Body of pancreas (tissue), 4 donors: ENCODE data around the gene MAML2. TPM values are rescaled to one million over a fixed set of nuclear protein-coding genes. Genes with fewer than 3 reads are reported as not detected.

ENCODE experiments used
- ATAC-seq: fragments of 150-250 bp; one replicate; pipeline ENCODE4 v1.9.1; 2016
- DNase-seq, 4 donors: peaks; one replicate each; pipeline ENCODE4 v3.0.0-alpha.2; 2019
- H3K27ac ChIP-seq, 4 donors: fragments of 200-600 bp; sonication (generic); 1 replicate in 3 of 4; 2 replicates in 1 of 4; pipeline versions ENCODE4 v1.5.1 to v1.6.1; 2016 to 2019; ENCODE audit warnings: mild to moderate bottlenecking in 1 of 4, mixed read lengths in 1 of 4, moderate library complexity in 1 of 4
- H3K27me3 ChIP-seq, 2 donors: fragments of 200-600 bp; sonication (generic); one replicate each; pipeline ENCODE4 v1.6.0; 2016; ENCODE audit warnings: mild to moderate bottlenecking in 1 of 2
- H3K36me3 ChIP-seq, 2 donors: fragments of 200-600 bp; sonication (generic); replicated peaks in 1 of 2; 2 replicates each; pipeline ENCODE4 v1.5.1; 2016; ENCODE audit warnings: low read depth in 2 of 2; ENCODE audit not compliant: insufficient read depth in 1 of 2
- H3K4me1 ChIP-seq: fragments of 200-600 bp; sonication (generic); one replicate; pipeline ENCODE4 v1.6.0; 2016
- H3K4me3 ChIP-seq, 2 donors: fragments of 200-600 bp; sonication (generic); 1 replicate in 1 of 2; 2 replicates in 1 of 2; pipeline ENCODE4 v1.5.1; 2016 to 2019
- H3K9me3 ChIP-seq, 3 donors: fragments of 200-600 bp; sonication (generic); 1 replicate in 2 of 3; 2 replicates in 1 of 3; pipeline ENCODE4 v1.5.1; 2016
- CTCF ChIP-seq, 7 experiments: fragments of 450-650 bp in 4 of 7; fragments of 200-600 bp in 3 of 7; sonication (generic) in 3 of 7; IDR thresholded peaks; one replicate each; pipeline ENCODE4 v1.5.1; 2016 to 2019; ENCODE audit warnings: antibody characterized with exemption in 7 of 7
- POLR2A ChIP-seq, 3 donors: fragments of 450-650 bp; IDR thresholded peaks; one replicate each; pipeline ENCODE4 v1.6.1; 2016; ENCODE audit warnings: antibody characterized with exemption in 3 of 3, mild to moderate bottlenecking in 2 of 3
- WGBS, 2 donors: methylation state at CpG; one replicate each; pipeline ENCODE4 v1.1.5; 2017; 5-methylcytosine and 5-hydroxymethylcytosine counted together
- intact Hi-C: fragments of 100-400 bp; cut with DNase I; formaldehyde crosslinking; loops from one replicate; pipeline ENCODE4 v1.15.1; 2023
- total RNA-seq, 2 donors: library from RNA; depleted of rRNA; stranded (reverse); fragments of >200 nt; gene quantifications; one replicate each; pipeline ENCODE4 v1.1.0, GENCODE V29; 2016

The MAML2 gene
- total RNA-seq, 2 donors from 2014 or later = 7.9 to 9.9 TPM

GRCh38 chr11:96293109-96293508 is 49.9 kb downstream of the MAML2 start:
- Histone ChIP-seq H3K27ac (peak overlapping the region in 1 of 4 donors; percentile 54), H3K36me3 (no peaks in the 10 kb centered on the region), H3K9me3 (no peaks in the 10 kb centered on the region), H3K4me1 (no peaks in the 10 kb centered on the region), H3K27me3 (no peaks in the 10 kb centered on the region), H3K4me3 (no peak overlapping the region)
- ATAC-seq (no peak), DNase-seq (no peak)
- intact Hi-C loops = no loop called here
- TF ChIP-seq CTCF (IDR thresholded peaks at IDR 0.05) (no peak), POLR2A (IDR thresholded peaks at IDR 0.05) (no peak)
- 47 to 52% methylated on average over 2 of the region's 2 CpGs for WGBS, 2 donors

- H3K27ac ChIP-seq = no peak overlapping the region
- intact Hi-C loops = no loop called here
These were observed 50.5 kb downstream of the MAML2 start for GRCh38 chr11:96292291-96293010.

GRCh38 chr11:96290631-96291030 is 52.4 kb downstream of the MAML2 start:
- Histone ChIP-seq H3K27me3 (no peaks in the 10 kb centered on the region), H3K4me3 (no peak overlapping the region), H3K36me3 (no peaks in the 10 kb centered on the region), H3K4me1 (no peaks in the 10 kb centered on the region), H3K27ac (no peak overlapping the region), H3K9me3 (no peaks in the 10 kb centered on the region)
- no peak for DNase-seq
- TF ChIP-seq CTCF (IDR thresholded peaks at IDR 0.05) (no peak), POLR2A (IDR thresholded peaks at IDR 0.05) (no peak)
- no peak for ATAC-seq
- WGBS, 2 donors = 52 to 59% methylated on average over 1 of the region's 1 CpG
- intact Hi-C loops = no loop called here

More at GRCh38 chr11:96292291-96293010, 50.5 kb downstream of the MAML2 start:
- ATAC-seq (no peak), DNase-seq (no peak)
- H3K4me3 ChIP-seq = no peak overlapping the region
- no peaks in the 10 kb centered on the region for H3K36me3 ChIP-seq
- no peaks in the 10 kb centered on the region for H3K9me3 ChIP-seq
- TF ChIP-seq POLR2A (IDR thresholded peaks at IDR 0.05) = no peak
- no peak for TF ChIP-seq CTCF (IDR thresholded peaks at IDR 0.05)
- H3K4me1 ChIP-seq = no peaks in the 10 kb centered on the region
- H3K27me3 ChIP-seq = no peaks in the 10 kb centered on the region

GRCh38 chr11:96290031-96290430 is 53.0 kb downstream of the MAML2 start:
- H3K9me3 ChIP-seq = no peaks in the 10 kb centered on the region
- H3K27ac ChIP-seq = no peak overlapping the region
- DNase-seq = no peak
- no peaks in the 10 kb centered on the region for H3K27me3 ChIP-seq
- no peak overlapping the region for H3K4me3 ChIP-seq
- H3K36me3 ChIP-seq = no peaks in the 10 kb centered on the region
- ATAC-seq = no peak
- H3K4me1 ChIP-seq = no peaks in the 10 kb centered on the region
- intact Hi-C loops = no loop called here
- TF ChIP-seq CTCF (IDR thresholded peaks at IDR 0.05) (no peak), POLR2A (IDR thresholded peaks at IDR 0.05) (no peak)
- WGBS, 2 donors = 55 to 81% methylated on average over 1 of the region's 1 CpG

DNA sequence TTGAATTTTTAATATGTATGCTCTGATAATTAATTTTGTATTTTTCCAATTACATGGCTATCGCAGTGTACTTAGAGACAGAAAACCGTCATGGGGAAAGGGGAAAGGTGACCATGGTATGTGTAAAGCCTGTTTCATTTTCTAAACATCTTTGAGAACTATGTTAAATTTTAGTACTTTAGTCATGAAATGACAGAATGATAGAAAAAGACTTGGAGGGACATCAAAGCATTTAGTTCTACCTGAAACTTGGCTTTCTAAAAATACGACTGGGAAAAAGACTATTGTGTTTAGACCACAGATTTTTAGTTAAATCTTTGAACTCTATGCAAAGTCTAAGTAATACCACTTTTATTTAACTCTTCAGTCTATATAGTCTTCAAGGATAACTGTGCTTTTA is 54.1 kb downstream of the MAML2 start:
- Histone ChIP-seq H3K4me3 (no peak overlapping the region), H3K9me3 (no peaks in the 10 kb centered on the region), H3K36me3 (no peaks in the 10 kb centered on the region), H3K4me1 (no peaks in the 10 kb centered on the region), H3K27me3 (no peaks in the 10 kb centered on the region), H3K27ac (no peak overlapping the region)
- no peak for ATAC-seq
- 73 to 79% methylated on average over 3 of the region's 3 CpGs for WGBS, 2 donors
- TF ChIP-seq POLR2A (IDR thresholded peaks at IDR 0.05) (no peak), CTCF (IDR thresholded peaks at IDR 0.05) (no peak)
- intact Hi-C loops = loop anchor here (10.0 kb wide), 1 partner anchor 46 kb away; no protein-coding TSS in a partner anchor
- no peak for DNase-seq
